ENCODE results near the gene ULK2.

ULK2 gene

GRCh38 chr17:19744922-19745757 is 122.6 kb downstream of the ULK2 start:
- peak; percentile 79 for DNase-seq

- no peak for DNase-seq
Observed at GRCh38 chr17:19744492-19744891, 123.2 kb downstream of the ULK2 start.

- DNase-seq: no peak
Observed at GRCh38 chr17:19743101-19744100, 124.3 kb downstream of the ULK2 start.

- DNase-seq: no peak
Observed at GRCh38 chr17:19742495-19742894, 125.2 kb downstream of the ULK2 start.

GRCh38 chr17:19741832-19742457 is 125.8 kb downstream of the ULK2 start:
- no peak for DNase-seq

- DNase-seq: no peak
Observed at GRCh38 chr17:19740933-19741332, 126.8 kb downstream of the ULK2 start.

- no peak for DNase-seq
Observed at GRCh38 chr17:19739241-19740201, 128.2 kb downstream of the ULK2 start.

- DNase-seq: no peak
Observed at GRCh38 chr17:19738757-19739156, 129.0 kb downstream of the ULK2 start.

GRCh38 chr17:19738073-19738449 is 129.7 kb downstream of the ULK2 start:
- DNase-seq: no peak

GRCh38 chr17:19737305-19738072 is 130.2 kb downstream of the ULK2 start:
- DNase-seq: no peak

GRCh38 chr17:19736071-19736470 is 131.7 kb downstream of the ULK2 start:
- DNase-seq: no peak

- no peak for DNase-seq
Observed at GRCh38 chr17:19733953-19734526, 133.7 kb downstream of the ULK2 start.

- DNase-seq: no peak
Observed at GRCh38 chr17:19731626-19732025, 136.1 kb downstream of the ULK2 start.

GRCh38 chr17:19730843-19731242 is 136.9 kb downstream of the ULK2 start:
- DNase-seq: no peak

GRCh38 chr17:19729900-19730299 is 137.8 kb downstream of the ULK2 start:
- no peak for DNase-seq

GRCh38 chr17:19728084-19728495 is 139.6 kb downstream of the ULK2 start:
- DNase-seq: no peak

GRCh38 chr17:19727501-19728078 is 140.1 kb downstream of the ULK2 start:
- no peak for DNase-seq

- DNase-seq: no peak
Observed at GRCh38 chr17:19726631-19727376, 140.9 kb downstream of the ULK2 start.

GRCh38 chr17:19725486-19725885 is 142.2 kb downstream of the ULK2 start:
- peak; percentile 16 for DNase-seq
